Stomach (tissue), 4 donors: ENCODE data around the gene BRCA2.

Experiments
- EP300 ChIP-seq: sonication (generic); formaldehyde crosslinking; IDR thresholded peaks from one replicate; pipeline ENCODE4 v1.6.1; 2017; ENCODE audit warnings: antibody characterized with exemption
- POLR2A ChIP-seq, 4 donors: fragments of 450-650 bp; IDR thresholded peaks; one replicate each; pipeline ENCODE4 v1.6.1; 2016; ENCODE audit warnings: antibody characterized with exemption in 4 of 4, control low read depth in 2 of 4, mild to moderate bottlenecking in 1 of 4, moderate library complexity in 1 of 4
- POLR2AphosphoS5 ChIP-seq, 3 donors: sonication (generic); formaldehyde crosslinking; IDR thresholded peaks; one replicate each; pipeline ENCODE4 v1.6.1; 2016; ENCODE audit warnings: antibody characterized with exemption in 3 of 3
- TF ChIP-seq, protein P1 (sequence below), 7 experiments: fragments of 450-650 bp in 4 of 7; fragments of 200-600 bp in 3 of 7; sonication (generic) in 3 of 7; IDR thresholded peaks; one replicate each; pipeline ENCODE4 v1.5.1; 2016 to 2019; ENCODE audit warnings: antibody characterized with exemption in 7 of 7, control low read depth in 2 of 7, mild to moderate bottlenecking in 1 of 7

- TF ChIP-seq, protein P1, sequence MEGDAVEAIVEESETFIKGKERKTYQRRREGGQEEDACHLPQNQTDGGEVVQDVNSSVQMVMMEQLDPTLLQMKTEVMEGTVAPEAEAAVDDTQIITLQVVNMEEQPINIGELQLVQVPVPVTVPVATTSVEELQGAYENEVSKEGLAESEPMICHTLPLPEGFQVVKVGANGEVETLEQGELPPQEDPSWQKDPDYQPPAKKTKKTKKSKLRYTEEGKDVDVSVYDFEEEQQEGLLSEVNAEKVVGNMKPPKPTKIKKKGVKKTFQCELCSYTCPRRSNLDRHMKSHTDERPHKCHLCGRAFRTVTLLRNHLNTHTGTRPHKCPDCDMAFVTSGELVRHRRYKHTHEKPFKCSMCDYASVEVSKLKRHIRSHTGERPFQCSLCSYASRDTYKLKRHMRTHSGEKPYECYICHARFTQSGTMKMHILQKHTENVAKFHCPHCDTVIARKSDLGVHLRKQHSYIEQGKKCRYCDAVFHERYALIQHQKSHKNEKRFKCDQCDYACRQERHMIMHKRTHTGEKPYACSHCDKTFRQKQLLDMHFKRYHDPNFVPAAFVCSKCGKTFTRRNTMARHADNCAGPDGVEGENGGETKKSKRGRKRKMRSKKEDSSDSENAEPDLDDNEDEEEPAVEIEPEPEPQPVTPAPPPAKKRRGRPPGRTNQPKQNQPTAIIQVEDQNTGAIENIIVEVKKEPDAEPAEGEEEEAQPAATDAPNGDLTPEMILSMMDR (IDR thresholded peaks at IDR 0.05), result no peak
- TF ChIP-seq POLR2A (IDR thresholded peaks at IDR 0.05) (no peak), EP300 (no peak), POLR2AphosphoS5 (IDR thresholded peaks at IDR 0.05) (no peak)
Observed at GRCh38 chr13:32316501-32316900, 1.2 kb downstream of the BRCA2 start.
